GM21825 (cell line): ENCODE results near the gene KCNAB3.

Source experiments
- ATAC-seq: cut with Tn5 transposase; IDR thresholded peaks from one replicate; pipeline ENCODE4 v1.9.1; 2021; ENCODE audit warnings: mild to moderate bottlenecking, moderate library complexity; ENCODE audit not compliant: unreplicated experiment

The KCNAB3 gene

DNA sequence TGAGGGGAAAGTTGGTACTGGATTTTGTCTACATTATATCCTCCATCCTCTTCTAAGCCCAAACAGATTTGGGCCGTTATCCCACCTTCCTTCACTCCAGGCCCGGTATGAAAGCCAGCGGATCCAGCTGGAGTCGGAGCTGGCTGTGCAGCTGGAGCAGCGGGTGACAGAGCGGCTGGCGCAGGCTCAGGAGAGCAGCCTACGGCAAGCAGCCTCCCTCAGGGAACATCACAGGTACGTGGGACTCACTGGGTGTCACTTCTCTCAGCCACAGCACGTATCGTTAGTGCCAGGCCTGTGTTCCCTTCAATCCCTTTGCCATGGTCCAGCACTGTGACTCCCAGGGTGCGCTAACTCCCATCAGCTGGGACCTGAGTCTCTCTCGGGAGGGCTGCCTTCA is 13.6 kb upstream of the KCNAB3 start:
- ATAC-seq: no peak

GRCh38 chr17:7940743-7941142 is 11.1 kb upstream of the KCNAB3 start:
- no peak for ATAC-seq

DNA sequence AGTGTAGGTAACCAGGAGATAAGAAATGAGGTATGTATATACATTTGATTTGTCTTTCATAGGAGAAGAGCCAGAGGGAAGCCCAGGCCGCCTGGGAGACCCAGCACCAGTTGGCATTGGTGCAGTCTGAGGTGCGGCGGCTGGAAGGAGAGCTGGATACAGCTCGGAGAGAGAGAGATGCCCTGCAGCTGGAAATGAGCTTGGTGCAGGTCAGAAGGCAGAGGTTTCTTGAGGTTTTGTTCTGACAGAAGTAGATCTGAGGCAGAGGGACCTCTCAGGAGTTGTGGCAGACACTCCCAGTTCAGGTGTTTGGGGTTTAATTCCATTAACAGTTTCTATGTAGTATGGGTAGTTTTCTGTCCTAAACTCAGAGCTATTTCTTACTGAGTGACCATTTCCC is 10.4 kb upstream of the KCNAB3 start:
- ATAC-seq: no peak

DNA sequence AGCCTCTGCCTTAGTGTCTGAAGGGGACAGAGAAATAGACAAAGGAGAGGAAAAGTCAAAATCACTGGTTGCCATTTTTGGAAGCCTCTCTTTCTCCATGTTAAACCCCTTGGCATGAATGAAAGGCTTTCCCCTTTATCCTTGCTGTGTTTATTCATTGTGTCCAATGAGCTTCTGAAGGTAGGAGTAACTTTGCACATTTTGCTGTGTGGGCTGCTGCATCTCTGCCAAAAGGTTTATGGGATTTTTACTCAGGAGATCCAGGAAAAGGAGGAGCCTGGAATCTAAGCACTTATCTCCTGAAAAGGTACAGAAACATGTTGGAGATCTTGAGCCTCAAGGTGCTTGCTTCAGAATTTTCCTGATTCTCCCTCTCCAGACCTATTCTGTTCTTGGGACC is 6.2 kb upstream of the KCNAB3 start:
- ATAC-seq: no peak

DNA sequence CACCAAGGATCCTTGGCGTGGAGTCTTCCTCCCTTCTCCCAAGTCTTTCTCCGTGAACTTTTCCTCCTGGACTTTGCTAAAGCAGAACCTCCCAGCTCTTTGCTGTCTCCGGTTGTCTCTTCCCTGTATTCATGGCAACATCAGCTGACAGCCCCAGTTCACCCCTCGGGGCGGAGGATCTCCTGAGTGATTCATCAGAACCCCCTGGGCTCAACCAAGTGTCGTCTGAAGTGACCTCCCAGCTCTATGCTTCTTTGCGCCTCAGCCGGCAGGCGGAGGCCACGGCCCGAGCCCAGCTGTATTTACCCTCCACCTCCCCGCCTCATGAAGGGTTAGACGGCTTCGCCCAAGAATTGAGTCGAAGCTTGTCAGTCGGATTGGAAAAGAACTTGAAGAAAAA is 3.3 kb upstream of the KCNAB3 start:
- ATAC-seq: no peak

DNA sequence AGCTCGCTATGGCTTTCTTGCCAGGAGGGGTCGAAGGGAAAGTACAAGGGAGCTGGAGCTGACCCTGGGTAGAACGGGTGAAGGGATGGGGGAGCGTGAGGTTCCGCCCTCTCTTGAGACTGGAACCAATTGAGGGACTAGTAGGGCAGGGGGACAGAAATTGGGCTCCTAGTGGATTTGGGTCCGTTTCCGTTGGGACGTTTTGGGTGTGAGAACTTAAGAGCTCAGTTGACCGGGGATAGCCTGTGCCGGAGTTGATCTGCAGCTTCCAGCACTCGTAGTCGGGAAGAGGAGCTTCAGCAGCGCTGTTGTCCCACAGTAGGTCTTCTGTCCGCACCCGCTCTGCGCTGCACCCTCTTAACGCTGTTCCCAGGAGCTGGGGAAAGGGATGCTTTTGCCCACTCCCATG is 2.8 kb upstream of the KCNAB3 start:
- no peak for ATAC-seq

DNA sequence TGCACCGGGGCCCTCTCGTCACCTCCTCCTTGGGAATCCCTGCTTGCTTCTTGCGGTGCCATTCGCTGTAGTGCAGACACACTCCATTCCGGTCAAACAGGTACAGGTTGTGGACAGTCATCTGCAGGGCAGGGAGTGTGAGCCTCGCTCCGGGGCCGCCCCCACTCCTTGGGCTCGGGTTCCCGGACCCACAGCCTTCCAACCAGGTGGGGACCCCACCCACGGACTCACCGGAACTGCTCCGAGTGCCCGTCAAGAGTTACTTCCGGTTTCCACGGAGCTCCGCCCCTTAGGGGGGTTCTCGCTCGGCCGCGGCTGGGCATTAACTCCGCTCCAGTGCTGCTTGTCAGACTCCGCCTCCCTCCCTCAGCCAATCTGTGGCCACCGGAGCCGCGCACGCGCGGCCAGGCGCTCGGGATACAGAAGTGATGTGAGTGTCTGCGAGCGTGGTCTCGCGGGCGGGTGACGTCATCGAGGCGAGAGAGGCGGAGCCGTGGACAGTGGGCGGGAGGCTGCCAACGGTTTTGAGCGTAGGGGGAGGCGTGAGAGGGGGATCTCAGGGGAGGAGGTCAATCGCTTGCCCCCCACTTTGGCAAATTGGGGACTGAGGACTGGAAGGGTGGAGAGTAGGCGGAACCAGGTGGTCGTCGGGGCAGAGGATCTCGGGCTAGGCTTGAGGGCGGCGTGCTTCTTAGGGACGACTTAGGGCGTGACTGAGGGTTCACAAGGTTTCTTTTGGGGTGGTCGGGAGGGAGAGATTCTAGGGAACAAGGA is 2.2 kb upstream of the KCNAB3 start, which contains the start of the genes CNTROB and TRAPPC1:
TSS of gene CNTROB (plus strand) at position 498 of the 774 bp plus-strand sequence. CDS start 874 bp downstream, outside the sequence.
TSS of gene TRAPPC1 (minus strand) at position 238 of the 774 bp plus-strand sequence. CDS start at position 121, 117 bp downstream.
- peak; percentile 86 for ATAC-seq

GRCh38 chr17:7930841-7931631 is 1.4 kb upstream of the KCNAB3 start:
- no peak for ATAC-seq

- ATAC-seq: no peak
Observed at GRCh38 chr17:7927596-7927995, 2.1 kb downstream of the KCNAB3 start.

DNA sequence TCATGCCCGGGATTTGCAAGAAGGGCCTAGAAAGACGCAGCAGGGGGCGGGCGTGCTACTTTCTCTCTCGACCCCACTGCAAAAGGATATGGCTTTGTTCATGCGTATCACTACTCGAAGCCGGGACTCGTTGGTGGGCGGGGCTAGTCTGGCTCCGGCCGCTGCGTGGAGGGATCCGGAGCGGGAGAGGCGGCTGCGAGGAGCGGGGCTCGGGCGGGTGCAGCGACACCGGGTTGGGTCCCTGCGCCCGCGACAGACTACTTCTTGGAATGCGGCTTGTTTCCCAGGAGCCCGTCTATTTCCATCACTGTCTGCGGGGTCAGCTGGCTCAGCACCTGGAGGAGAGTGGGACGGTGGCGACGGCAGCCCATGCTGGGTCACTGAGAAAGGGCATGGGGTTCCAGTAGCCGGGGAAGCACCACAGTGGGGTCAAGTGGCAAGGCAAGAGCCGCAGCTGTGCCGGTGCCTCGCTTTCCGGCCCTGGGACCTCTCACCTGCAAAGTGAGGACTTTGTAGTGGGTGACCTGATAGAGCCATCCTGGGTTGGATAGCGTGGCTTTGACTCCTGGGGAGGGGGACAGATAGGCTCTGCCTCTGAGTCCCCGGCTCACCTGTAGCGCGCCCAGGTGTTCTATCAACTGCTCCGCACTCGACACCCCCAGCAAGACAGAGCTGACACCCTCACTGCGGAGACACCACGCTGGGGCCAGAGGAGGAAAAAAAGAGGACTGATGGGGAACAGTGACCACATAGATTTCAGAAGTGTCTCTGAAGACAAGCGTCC is 6.6 kb downstream of the KCNAB3 start:
- ATAC-seq: no peak

DNA sequence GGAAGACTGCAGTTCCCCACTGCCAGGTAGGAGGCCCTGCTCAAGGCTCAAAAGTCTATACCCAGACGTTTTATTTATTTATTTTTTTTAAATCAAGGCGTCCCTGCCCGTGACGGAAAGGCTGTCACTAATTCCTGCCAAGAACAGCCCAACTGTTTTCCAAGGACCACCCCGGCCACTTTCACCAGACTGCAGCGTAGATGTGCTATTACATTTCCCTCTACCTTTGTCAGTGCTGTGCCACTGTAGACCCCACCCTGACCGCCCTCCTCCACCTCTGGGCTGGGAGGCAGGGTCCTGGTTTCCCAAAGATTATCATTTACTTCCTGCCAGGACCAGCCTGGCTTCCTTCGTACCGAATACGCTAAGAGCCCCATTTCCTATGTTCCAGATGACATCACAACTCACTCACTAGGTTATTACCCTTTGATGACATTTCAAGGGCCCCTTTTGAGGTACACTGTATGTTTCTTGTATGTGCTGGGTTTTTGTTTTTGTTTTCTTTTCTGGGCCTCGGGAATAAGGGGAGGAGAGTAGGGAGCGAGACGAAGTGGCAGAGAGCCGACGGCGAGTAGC is 7.3 kb downstream of the KCNAB3 start:
- no peak for ATAC-seq

DNA sequence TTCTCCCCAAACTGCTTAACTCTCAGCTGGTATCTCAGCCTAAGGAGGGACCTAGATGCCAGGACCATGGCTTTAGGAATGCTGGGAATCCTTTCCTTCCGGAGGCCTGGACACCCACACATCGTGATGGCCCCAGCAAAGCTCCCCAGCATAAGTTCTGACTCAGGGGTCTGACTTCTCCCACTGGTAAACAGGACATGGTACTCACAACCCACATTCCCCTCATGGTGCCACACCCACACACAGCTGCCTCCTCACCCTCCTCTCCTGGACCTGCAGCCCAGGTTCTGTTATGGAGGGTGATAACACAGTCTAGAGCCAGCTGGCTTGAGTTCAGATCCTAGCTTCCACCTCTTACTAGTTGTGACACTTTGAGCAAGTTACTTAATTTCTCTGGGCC is 12.8 kb downstream of the KCNAB3 start:
- ATAC-seq: no peak

DNA sequence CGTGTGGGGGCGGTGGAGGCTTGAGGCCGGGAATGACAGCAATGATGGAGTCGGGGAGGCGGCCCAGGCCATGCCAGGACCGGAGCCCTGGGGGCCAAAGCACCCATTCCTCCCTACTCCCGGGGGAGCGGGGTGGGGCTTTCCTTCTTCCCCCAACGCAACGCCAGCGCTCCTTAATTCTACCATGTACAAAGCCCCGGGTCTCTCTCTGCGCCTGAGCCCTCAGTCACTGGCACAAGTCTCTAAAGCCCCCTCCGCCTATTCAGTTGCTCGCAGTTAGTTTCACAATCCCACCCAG is 13.3 kb downstream of the KCNAB3 start:
- ATAC-seq: no peak

GRCh38 chr17:7915611-7916384 is 13.9 kb downstream of the KCNAB3 start, which contains the start of gene RNF227:
Gene RNF227, minus strand, starts transcription at chr17:7916289. Its CDS starts 94 bp downstream, at chr17:7916195.
- peak; percentile 63 for ATAC-seq

DNA sequence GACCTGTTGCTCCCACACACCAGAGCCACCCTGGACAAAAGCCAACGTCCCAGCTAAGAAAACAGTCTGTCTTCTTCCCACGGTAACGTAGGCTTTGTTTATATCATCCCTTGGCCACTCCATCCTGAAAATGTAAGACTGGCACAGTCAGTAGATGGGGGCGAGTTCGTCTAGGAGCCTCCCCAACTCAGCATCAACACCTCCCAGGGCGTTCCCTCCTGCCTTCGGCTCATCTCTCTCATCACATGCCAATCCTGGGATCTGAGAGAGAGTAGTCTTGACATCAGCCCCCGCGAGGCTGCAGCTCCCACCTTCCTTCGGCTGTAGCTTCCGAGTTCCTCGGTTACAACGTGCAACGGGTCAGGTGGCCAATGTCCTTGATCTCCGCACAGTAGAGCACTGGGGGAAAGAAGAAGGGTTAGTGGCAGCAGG is 14.5 kb downstream of the KCNAB3 start:
- peak; percentile 19 for ATAC-seq

- ATAC-seq: no peak
Observed at GRCh38 chr17:7912927-7913524, 16.6 kb downstream of the KCNAB3 start.

DNA sequence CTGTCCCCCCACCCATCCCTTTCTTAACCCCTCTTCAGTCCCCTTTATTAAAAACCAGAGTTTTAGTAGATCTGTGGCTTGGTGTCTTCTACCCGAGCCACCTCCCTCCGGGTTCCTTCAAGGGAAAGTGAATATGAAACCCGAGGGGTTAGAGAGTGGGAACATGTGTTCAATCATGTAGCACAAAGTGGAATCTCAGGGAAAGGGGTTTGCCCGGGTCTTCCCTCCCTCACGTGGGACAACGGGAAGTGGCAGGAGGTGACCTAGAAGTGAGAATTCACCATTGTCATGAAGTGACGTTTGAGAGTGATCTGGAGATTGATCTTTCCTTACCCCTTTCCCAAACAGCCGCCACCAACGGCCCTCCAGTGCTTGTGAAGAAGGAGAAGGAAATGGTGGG is 18.5 kb downstream of the KCNAB3 start:
- no peak for ATAC-seq

GRCh38 chr17:7910711-7911110 is 18.9 kb downstream of the KCNAB3 start:
- no peak for ATAC-seq

GRCh38 chr17:7910281-7910680 is 19.4 kb downstream of the KCNAB3 start:
- ATAC-seq: no peak

DNA sequence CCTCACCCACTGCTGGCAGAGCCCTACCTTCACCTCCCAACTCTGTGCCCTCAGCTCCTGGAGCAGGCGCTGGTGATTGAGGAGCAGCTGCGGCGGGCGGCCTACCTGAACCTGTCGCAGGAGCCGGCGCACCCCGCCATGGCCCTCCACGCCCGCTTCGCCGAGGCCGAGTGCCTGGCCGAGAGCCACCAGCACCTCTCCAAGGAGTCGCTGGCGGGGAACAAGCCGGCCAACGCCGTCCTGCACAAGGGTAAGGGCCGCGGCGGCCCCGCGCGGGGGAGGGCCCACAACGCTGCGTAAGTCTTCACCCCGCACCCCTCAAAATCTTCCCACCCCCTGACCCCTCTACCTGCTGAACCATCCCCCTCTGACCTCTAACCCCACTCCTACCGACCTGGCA is 20.6 kb downstream of the KCNAB3 start:
- ATAC-seq: no peak
